ENCODE measurements around the gene TMEM232.

Gene TMEM232

GRCh38 chr5:110754181-110754580, 27.7 kb upstream of the TMEM232 start:
- Histone ChIP-seq H4K20me1 (ENCODE audit: insufficient read depth, low read length) (no peaks in the 10 kb centered on the region), H3K4me2 (ENCODE audit: low read length) (peak overlapping the region; percentile 6; the same call in 1 of the 2 replicates), H3F3A (ENCODE audit: insufficient read depth, low read length) (no peaks in the 10 kb centered on the region), H3K9ac (ENCODE audit: low read length) (no peak overlapping the region), H3K36me3 (ENCODE audit: insufficient read depth, low read length) (peaks cover 78% of the 10 kb centered on the region), H3K79me2 (ENCODE audit: insufficient read depth, low read length) (no peaks in the 10 kb centered on the region), H3K9me3 (ENCODE audit: low read length) (no peaks in the 10 kb centered on the region), H3K9me2 (ENCODE audit: low read depth, low read length) (no peaks in the 10 kb centered on the region), H3K4me1 (ENCODE audit: insufficient read depth, low read length, severe bottlenecking) (peaks cover 62% of the 10 kb centered on the region), H3K4me3 (ENCODE audit: low read depth, low read length, poor library complexity, severe bottlenecking) (no peak overlapping the region), H3K27me3 (ENCODE audit: insufficient read depth, low read length) (no peaks in the 10 kb centered on the region), H3K27ac (ENCODE audit: low read depth, low read length, poor library complexity, severe bottlenecking) (peak overlapping the region; percentile 95), H2AFZ (ENCODE audit: low read length) (no peak overlapping the region)
- TF ChIP-seq CTCF (IDR thresholded peaks at IDR 0.05; ENCODE audit: low read length), result no peak
- no peak for TF ChIP-seq EZH2 (IDR thresholded peaks at IDR 0.05; ENCODE audit: borderline replicate concordance, low read length)

GRCh38 chr5:110753600-110753999, 27.1 kb upstream of the TMEM232 start:
- Histone ChIP-seq H3K36me3 (ENCODE audit: insufficient read depth, low read length) (peaks cover 79% of the 10 kb centered on the region), H3F3A (ENCODE audit: insufficient read depth, low read length) (no peaks in the 10 kb centered on the region), H3K4me1 (ENCODE audit: insufficient read depth, low read length, severe bottlenecking) (peaks cover 62% of the 10 kb centered on the region), H3K4me2 (ENCODE audit: low read length) (no peak overlapping the region), H3K9me2 (ENCODE audit: low read depth, low read length) (no peaks in the 10 kb centered on the region), H4K20me1 (ENCODE audit: insufficient read depth, low read length) (no peaks in the 10 kb centered on the region), H3K27me3 (ENCODE audit: insufficient read depth, low read length) (no peaks in the 10 kb centered on the region), H3K27ac (ENCODE audit: low read depth, low read length, poor library complexity, severe bottlenecking) (peak overlapping the region; percentile 95), H3K79me2 (ENCODE audit: insufficient read depth, low read length) (no peaks in the 10 kb centered on the region), H3K9ac (ENCODE audit: low read length) (no peak overlapping the region), H2AFZ (ENCODE audit: low read length) (no peak overlapping the region), H3K9me3 (ENCODE audit: low read length) (no peaks in the 10 kb centered on the region), H3K4me3 (ENCODE audit: low read depth, low read length, poor library complexity, severe bottlenecking) (no peak overlapping the region)
- no peak for TF ChIP-seq EZH2 (IDR thresholded peaks at IDR 0.05; ENCODE audit: borderline replicate concordance, low read length)
- TF ChIP-seq CTCF (IDR thresholded peaks at IDR 0.05; ENCODE audit: low read length), result no peak

GRCh38 chr5:110752953-110753352, 26.5 kb upstream of the TMEM232 start:
- H2AFZ ChIP-seq (ENCODE audit: low read length), result no peak overlapping the region
- H3K4me1 ChIP-seq (ENCODE audit: insufficient read depth, low read length, severe bottlenecking), result peaks cover 62% of the 10 kb centered on the region
- no peaks in the 10 kb centered on the region for H3K79me2 ChIP-seq (ENCODE audit: insufficient read depth, low read length)
- no peaks in the 10 kb centered on the region for H3F3A ChIP-seq (ENCODE audit: insufficient read depth, low read length)
- no peaks in the 10 kb centered on the region for H4K20me1 ChIP-seq (ENCODE audit: insufficient read depth, low read length)
- H3K27me3 ChIP-seq (ENCODE audit: insufficient read depth, low read length), result no peaks in the 10 kb centered on the region
- peak overlapping the region; percentile 95 for H3K27ac ChIP-seq (ENCODE audit: low read depth, low read length, poor library complexity, severe bottlenecking)
- peak overlapping the region; percentile 19 for H3K4me3 ChIP-seq (ENCODE audit: low read depth, low read length, poor library complexity, severe bottlenecking)
- peaks cover 78% of the 10 kb centered on the region for H3K36me3 ChIP-seq (ENCODE audit: insufficient read depth, low read length)
- peak overlapping the region; percentile 36; the same call in 1 of the 2 replicates for H3K9ac ChIP-seq (ENCODE audit: low read length)
- H3K9me3 ChIP-seq (ENCODE audit: low read length), result no peaks in the 10 kb centered on the region
- TF ChIP-seq CTCF (IDR thresholded peaks at IDR 0.05; ENCODE audit: low read length), result no peak
- no peak for TF ChIP-seq EZH2 (IDR thresholded peaks at IDR 0.05; ENCODE audit: borderline replicate concordance, low read length)
- H3K9me2 ChIP-seq (ENCODE audit: low read depth, low read length), result no peaks in the 10 kb centered on the region
- peak overlapping the region; percentile 39; the same call in 1 of the 2 replicates for H3K4me2 ChIP-seq (ENCODE audit: low read length)

All from OCI-LY1 (cell line).